ENCODE data around the gene DUOX2.

DNA sequence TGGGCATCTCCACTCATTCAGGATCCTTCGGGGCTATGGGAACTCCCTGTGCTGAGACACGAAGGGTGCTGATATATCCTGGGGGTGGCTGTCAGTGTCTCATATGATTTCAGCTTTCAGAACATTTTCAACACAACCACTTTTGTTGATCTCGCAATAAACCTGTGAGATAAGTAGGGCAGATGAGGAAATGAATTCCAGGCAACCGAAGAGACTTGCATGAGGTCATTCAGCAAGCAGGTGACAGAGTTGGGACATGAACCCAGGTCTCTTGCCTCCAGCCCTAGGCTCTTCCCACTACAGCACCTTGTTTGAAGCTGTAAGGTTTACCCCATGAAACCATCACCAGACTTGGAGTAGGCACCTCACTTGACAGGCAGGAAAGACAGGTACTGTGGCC, 32.4 kb upstream of the DUOX2 start:
- TF ChIP-seq, protein P1, sequence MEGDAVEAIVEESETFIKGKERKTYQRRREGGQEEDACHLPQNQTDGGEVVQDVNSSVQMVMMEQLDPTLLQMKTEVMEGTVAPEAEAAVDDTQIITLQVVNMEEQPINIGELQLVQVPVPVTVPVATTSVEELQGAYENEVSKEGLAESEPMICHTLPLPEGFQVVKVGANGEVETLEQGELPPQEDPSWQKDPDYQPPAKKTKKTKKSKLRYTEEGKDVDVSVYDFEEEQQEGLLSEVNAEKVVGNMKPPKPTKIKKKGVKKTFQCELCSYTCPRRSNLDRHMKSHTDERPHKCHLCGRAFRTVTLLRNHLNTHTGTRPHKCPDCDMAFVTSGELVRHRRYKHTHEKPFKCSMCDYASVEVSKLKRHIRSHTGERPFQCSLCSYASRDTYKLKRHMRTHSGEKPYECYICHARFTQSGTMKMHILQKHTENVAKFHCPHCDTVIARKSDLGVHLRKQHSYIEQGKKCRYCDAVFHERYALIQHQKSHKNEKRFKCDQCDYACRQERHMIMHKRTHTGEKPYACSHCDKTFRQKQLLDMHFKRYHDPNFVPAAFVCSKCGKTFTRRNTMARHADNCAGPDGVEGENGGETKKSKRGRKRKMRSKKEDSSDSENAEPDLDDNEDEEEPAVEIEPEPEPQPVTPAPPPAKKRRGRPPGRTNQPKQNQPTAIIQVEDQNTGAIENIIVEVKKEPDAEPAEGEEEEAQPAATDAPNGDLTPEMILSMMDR (IDR thresholded peaks at IDR 0.05) = no peak
- TF ChIP-seq POLR2A (IDR thresholded peaks at IDR 0.05) = no peak
